Spleen (tissue), 7 donors: ENCODE measurements around the gene CDC42BPA.

Experiments used
- CTCF ChIP-seq, 11 experiments: fragments of 200-600 bp in 7 of 11; fragments of 450-650 bp in 4 of 11; sonication (generic) in 4 of 11; IDR thresholded peaks in 8 of 11; conservative IDR thresholded peaks in 3 of 11; 1 replicate in 7 of 11; 2 replicates in 4 of 11; pipeline versions ENCODE4 v1.4.0 to v1.8.0; 2016 to 2021; ENCODE audit warnings: antibody characterized with exemption in 11 of 11, inconsistent platforms in 4 of 11, mild to moderate bottlenecking in 1 of 11
- POLR2A ChIP-seq, 3 donors: fragments of 450-650 bp; IDR thresholded peaks; one replicate each; pipeline ENCODE4 v1.5.1; 2017; ENCODE audit warnings: antibody characterized with exemption in 3 of 3, mild to moderate bottlenecking in 1 of 3
- donor health status: DM: no; HTN: no; CAD: no; lungs with moderate emphysema.
- donor health status: DM: no; HTN: no; CAD: no.
- donor health status: DM: no; HTN: no; CAD: no.

GRCh38 chr1:226995365-226996332 lies 322.6 kb downstream of the CDC42BPA start:
- TF ChIP-seq CTCF (IDR thresholded peaks at IDR 0.05 in 8 of 11, conservative IDR thresholded peaks at IDR 0.05 in 3 of 11) (no peak), POLR2A (IDR thresholded peaks at IDR 0.05) (no peak)
